SH-SY5Y (cell line): ENCODE measurements around the gene DDX54.

Experiments
- GATA2 ChIP-seq: IDR thresholded peaks from 2 replicates; pipeline ENCODE4 v1.6.1; 2011; ENCODE audit warnings: mild to moderate bottlenecking, low read depth, low read length
- GATA3 ChIP-seq: IDR thresholded peaks from 2 replicates; pipeline ENCODE4 v1.6.1; 2011; ENCODE audit warnings: low read depth, mild to moderate bottlenecking, low read length, moderate library complexity

DNA sequence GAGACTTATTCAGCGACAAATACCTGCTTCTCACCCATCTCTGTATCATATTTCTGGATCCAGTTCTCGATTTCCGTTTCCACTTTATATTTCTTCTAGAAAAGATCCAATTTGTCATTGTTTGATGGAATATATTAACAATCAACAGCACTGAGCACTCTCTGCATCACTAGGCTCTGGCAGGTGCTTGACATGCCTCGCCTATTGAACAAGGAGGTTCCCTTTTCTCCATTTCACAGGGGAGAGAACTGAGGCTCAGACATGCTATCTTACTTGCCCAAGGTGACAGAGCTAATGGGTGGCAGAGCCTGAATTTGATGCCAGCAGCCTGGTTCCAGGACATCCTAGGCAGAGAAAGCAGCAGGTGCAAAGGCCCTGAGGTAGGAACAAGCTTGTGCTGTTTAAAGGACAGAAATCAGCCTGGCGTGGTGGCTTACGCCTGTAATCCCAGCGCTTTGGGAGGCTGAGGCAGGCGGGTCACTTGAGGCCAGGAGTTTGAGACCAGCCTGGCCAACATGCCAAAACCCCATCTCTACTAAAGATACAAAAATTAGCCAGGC, 12.3 kb upstream of the DDX54 start:
- TF ChIP-seq GATA3 = no peak
- TF ChIP-seq GATA2 = no peak
